GM12892 (cell line): Measurements from ENCODE around the gene TM4SF18.

ENCODE experiments used
- POLR2A ChIP-seq: IDR thresholded peaks from 2 replicates; pipeline ENCODE4 v1.6.1; 2011; ENCODE audit warnings: low read depth, low read length, control low read depth
- POLR2AphosphoS5 ChIP-seq: IDR thresholded peaks from 2 replicates; pipeline ENCODE4 v1.6.1; 2011; ENCODE audit warnings: low read depth, low read length, control low read depth
- TAF1 ChIP-seq: IDR thresholded peaks from 2 replicates; pipeline ENCODE4 v1.6.1; 2011; ENCODE audit warnings: low read depth, mild to moderate bottlenecking, control low read depth, low read length, borderline replicate concordance

GRCh38 chr3:149277331-149277813 is 56.1 kb downstream of the TM4SF18 start:
- TF ChIP-seq POLR2A, result no peak
- no peak for TF ChIP-seq TAF1
- no peak for TF ChIP-seq POLR2AphosphoS5
